ELF-1 (cell line): ENCODE results near the gene GALK1.
"Not testable (repeated sequence)": the region's sequence is repeated elsewhere in the genome, so short reads cannot be mapped to it uniquely, and the experiment has no call there.

Experiments used
- DNase-seq: peaks from one replicate; pipeline ENCODE4 v3.0.0-alpha.2; 2016; ENCODE audit warnings: low read depth, low spot score

Gene GALK1

GRCh38 chr17:75765981-75766380 lies 989 bp upstream of the GALK1 start:
- DNase-seq: no peak

- DNase-seq: no peak
These were observed 628 bp downstream of the GALK1 start for GRCh38 chr17:75764417-75764710.

GRCh38 chr17:75763613-75764416 lies 1.2 kb downstream of the GALK1 start:
- DNase-seq: no peak

GRCh38 chr17:75763269-75763607 lies 1.8 kb downstream of the GALK1 start:
- DNase-seq: no peak

- DNase-seq: no peak
These were observed 2.3 kb downstream of the GALK1 start for GRCh38 chr17:75762513-75763268.

GRCh38 chr17:75759978-75760640 lies 4.9 kb downstream of the GALK1 start:
- DNase-seq: not testable (repeated sequence)

GRCh38 chr17:75759457-75759856 lies 5.5 kb downstream of the GALK1 start:
- DNase-seq: no peak

GRCh38 chr17:75758131-75758905 lies 6.7 kb downstream of the GALK1 start:
- peak; percentile 56 for DNase-seq

GRCh38 chr17:75757086-75757681 lies 7.8 kb downstream of the GALK1 start:
- DNase-seq: no peak

GRCh38 chr17:75756451-75757085 lies 8.4 kb downstream of the GALK1 start:
- no peak for DNase-seq

GRCh38 chr17:75755990-75756389 lies 9.0 kb downstream of the GALK1 start:
- DNase-seq: no peak

- DNase-seq: no peak
These were observed 9.6 kb downstream of the GALK1 start for GRCh38 chr17:75755205-75755901.

GRCh38 chr17:75754378-75755204 lies 10.4 kb downstream of the GALK1 start:
- no peak for DNase-seq

- peak; percentile 75 for DNase-seq
These were observed 11.2 kb downstream of the GALK1 start for GRCh38 chr17:75753514-75754377.

GRCh38 chr17:75752802-75753513 lies 12.0 kb downstream of the GALK1 start:
- no peak for DNase-seq

GRCh38 chr17:75752405-75752709 lies 12.6 kb downstream of the GALK1 start:
- no peak for DNase-seq

- DNase-seq: no peak
These were observed 13.2 kb downstream of the GALK1 start for GRCh38 chr17:75751676-75752404.
